Effector memory CD4-positive, alpha-beta T cell (primary cell): ENCODE measurements around the gene SMG7.
A peak's percentile ranks its signal among the peaks of the same experiment; 100 is the strongest.

Experiments
- DNase-seq, 3 donors: peaks; one replicate each; pipeline ENCODE4 v3.0.0-alpha.2; 2020
- H3K27ac ChIP-seq: 2 replicates; pipeline ENCODE4 v1.7.0; 2013; ENCODE audit warnings: mild to moderate bottlenecking, low read length, moderate library complexity; ENCODE audit not compliant: insufficient read depth, poor library complexity, severe bottlenecking
- H3K27me3 ChIP-seq: replicated peaks from 2 replicates; pipeline ENCODE4 v1.7.0; 2013; ENCODE audit warnings: mild to moderate bottlenecking, low read length; ENCODE audit not compliant: insufficient read depth, control insufficient read depth, poor library complexity, severe bottlenecking
- H3K36me3 ChIP-seq: 2 replicates; pipeline ENCODE4 v1.7.0; 2013; ENCODE audit warnings: mild to moderate bottlenecking, low read length, moderate library complexity; ENCODE audit not compliant: control insufficient read depth, insufficient read depth
- H3K4me1 ChIP-seq: 2 replicates; pipeline ENCODE4 v1.7.0; 2013; ENCODE audit warnings: low read length, mild to moderate bottlenecking; ENCODE audit not compliant: control insufficient read depth, insufficient read depth, poor library complexity, severe bottlenecking
- H3K4me3 ChIP-seq: 2 replicates; pipeline ENCODE4 v1.7.0; 2013; ENCODE audit warnings: low read length, low read depth, mild to moderate bottlenecking; ENCODE audit not compliant: insufficient read depth, poor library complexity, severe bottlenecking
- H3K9me3 ChIP-seq: 2 replicates; pipeline ENCODE4 v1.7.0; 2013; ENCODE audit warnings: mild to moderate bottlenecking, low read length, moderate library complexity; ENCODE audit not compliant: control insufficient read depth

SMG7 gene

GRCh38 chr1:183484254-183484653 is 12.0 kb downstream of the SMG7 start:
- no peak overlapping the region for H3K27ac ChIP-seq
- DNase-seq: no peak
- no peaks in the 10 kb centered on the region for H3K27me3 ChIP-seq
- H3K9me3 ChIP-seq: no peaks in the 10 kb centered on the region
- H3K4me1 ChIP-seq: peaks cover 9% of the 10 kb centered on the region
- no peak overlapping the region for H3K4me3 ChIP-seq
- no peaks in the 10 kb centered on the region for H3K36me3 ChIP-seq

GRCh38 chr1:183484851-183485250 is 12.6 kb downstream of the SMG7 start:
- H3K27me3 ChIP-seq: no peaks in the 10 kb centered on the region
- H3K27ac ChIP-seq: no peak overlapping the region
- no peaks in the 10 kb centered on the region for H3K9me3 ChIP-seq
- no peak overlapping the region for H3K4me3 ChIP-seq
- DNase-seq: no peak
- H3K36me3 ChIP-seq: no peaks in the 10 kb centered on the region
- H3K4me1 ChIP-seq: peaks cover 6% of the 10 kb centered on the region

- Histone ChIP-seq H3K9me3 (no peaks in the 10 kb centered on the region), H3K27me3 (no peaks in the 10 kb centered on the region), H3K36me3 (no peaks in the 10 kb centered on the region), H3K4me1 (no peaks in the 10 kb centered on the region), H3K4me3 (no peak overlapping the region), H3K27ac (no peak overlapping the region)
- DNase-seq: no peak
These were observed 15.6 kb downstream of the SMG7 start for GRCh38 chr1:183487674-183488442.

GRCh38 chr1:183490932-183491331 is 18.6 kb downstream of the SMG7 start:
- Histone ChIP-seq H3K36me3 (no peaks in the 10 kb centered on the region), H3K27ac (no peak overlapping the region), H3K9me3 (no peaks in the 10 kb centered on the region), H3K4me3 (no peak overlapping the region), H3K4me1 (no peaks in the 10 kb centered on the region), H3K27me3 (no peaks in the 10 kb centered on the region)
- DNase-seq: no peak

DNA sequence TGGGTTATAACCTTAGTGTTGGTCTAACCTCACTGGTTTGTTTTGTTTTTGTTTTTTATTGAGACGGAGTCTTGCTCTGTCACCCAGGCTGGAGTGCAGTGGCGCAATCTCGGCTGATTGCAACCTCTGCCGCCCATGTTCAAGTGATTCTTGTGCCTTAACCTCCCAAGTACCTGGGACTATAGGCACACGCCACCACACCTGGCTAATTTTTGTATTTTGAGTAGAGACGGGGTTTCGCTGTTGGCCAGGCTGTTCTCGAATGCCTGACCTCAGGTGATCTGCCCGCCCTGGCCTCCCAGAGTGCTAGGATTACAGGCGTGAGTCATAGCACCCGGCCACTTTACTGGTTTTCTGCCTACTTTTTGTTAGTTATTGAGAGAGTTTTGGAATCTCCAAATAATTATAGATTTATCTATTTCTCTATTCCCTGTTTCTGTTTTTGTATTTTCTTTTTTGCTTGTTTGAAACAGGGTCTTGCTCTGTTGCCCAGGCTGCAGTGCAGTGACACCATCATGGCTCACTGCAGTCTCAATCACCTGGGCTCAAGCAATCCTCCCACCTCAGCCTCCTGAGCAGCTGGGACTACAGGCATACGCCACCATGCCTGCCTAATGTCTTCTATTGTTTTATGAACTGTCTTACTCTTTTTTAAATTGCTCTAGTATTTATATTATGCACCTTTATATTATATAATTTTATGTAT is 21.4 kb downstream of the SMG7 start:
- no peak overlapping the region for H3K4me3 ChIP-seq
- no peak overlapping the region for H3K27ac ChIP-seq
- no peaks in the 10 kb centered on the region for H3K9me3 ChIP-seq
- peaks cover 13% of the 10 kb centered on the region for H3K4me1 ChIP-seq
- no peaks in the 10 kb centered on the region for H3K27me3 ChIP-seq
- H3K36me3 ChIP-seq: no peaks in the 10 kb centered on the region
- DNase-seq: no peak

DNA sequence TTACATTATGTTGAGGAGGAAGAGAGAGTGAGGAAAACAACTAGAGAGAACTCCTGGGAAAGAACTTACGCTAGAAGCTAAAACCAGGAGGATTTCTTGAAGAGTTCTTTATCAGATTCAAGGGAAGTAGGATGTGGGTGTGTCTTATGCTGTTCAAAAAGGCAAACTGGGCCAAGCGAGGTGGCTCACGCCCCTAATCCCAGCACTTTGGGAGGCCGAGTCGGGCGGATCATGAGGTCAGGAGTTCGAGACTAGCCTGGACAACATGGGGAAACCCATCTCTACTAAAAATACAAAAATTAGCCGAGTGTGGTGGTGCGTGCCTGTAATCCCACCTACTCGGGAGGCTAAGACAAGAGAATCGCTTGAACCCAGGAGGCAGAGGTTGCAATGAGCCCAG is 23.1 kb downstream of the SMG7 start:
- DNase-seq: no peak
- no peaks in the 10 kb centered on the region for H3K9me3 ChIP-seq
- H3K36me3 ChIP-seq: no peaks in the 10 kb centered on the region
- H3K27ac ChIP-seq: no peak overlapping the region
- H3K27me3 ChIP-seq: no peaks in the 10 kb centered on the region
- no peak overlapping the region for H3K4me3 ChIP-seq
- peaks cover 13% of the 10 kb centered on the region for H3K4me1 ChIP-seq

GRCh38 chr1:183497218-183497617 is 24.9 kb downstream of the SMG7 start:
- Histone ChIP-seq H3K9me3 (no peaks in the 10 kb centered on the region), H3K4me3 (no peak overlapping the region), H3K27ac (no peak overlapping the region), H3K27me3 (no peaks in the 10 kb centered on the region), H3K36me3 (no peaks in the 10 kb centered on the region), H3K4me1 (peaks cover 13% of the 10 kb centered on the region)
- no peak for DNase-seq

GRCh38 chr1:183498342-183498991 is 26.2 kb downstream of the SMG7 start:
- Histone ChIP-seq H3K36me3 (no peaks in the 10 kb centered on the region), H3K4me1 (peaks cover 13% of the 10 kb centered on the region), H3K4me3 (peak overlapping the region; percentile 7), H3K27ac (no peak overlapping the region), H3K27me3 (no peaks in the 10 kb centered on the region), H3K9me3 (no peaks in the 10 kb centered on the region)
- no peak for DNase-seq

GRCh38 chr1:183505454-183506089 is 33.3 kb downstream of the SMG7 start:
- H3K4me3 ChIP-seq: no peak overlapping the region
- H3K27me3 ChIP-seq: no peaks in the 10 kb centered on the region
- no peaks in the 10 kb centered on the region for H3K9me3 ChIP-seq
- DNase-seq: no peak
- H3K4me1 ChIP-seq: no peaks in the 10 kb centered on the region
- H3K36me3 ChIP-seq: no peaks in the 10 kb centered on the region
- no peak overlapping the region for H3K27ac ChIP-seq
